Activated T-helper 2 cell treated with anti-CD3 and anti-CD28 coated beads, Interferon-gamma antibody, Interleukin-2, Interleukin-4, amounts not matched to agents 10 μg/mL and 5 μg/mL and 100 μg/mL, durations not matched to agents 14 hours and 24 hours and 36 hours (primary cell): ENCODE measurements around the gene RPL28. TPM values are rescaled to one million over a fixed set of nuclear protein-coding genes. Genes with fewer than 3 reads are reported as not detected.
"Not testable (repeated sequence)": the region's sequence is repeated elsewhere in the genome, so short reads cannot be mapped to it uniquely, and the experiment has no call there.

Source experiments
- DNase-seq: peaks from one replicate; pipeline ENCODE4 v3.0.0; 2021; ENCODE audit warnings: low spot score
- H3K27ac Mint-ChIP-seq: one replicate; pipeline ENCODE4 v1.8.0; 2021; ENCODE audit warnings: mixed read lengths
- H3K27me3 Mint-ChIP-seq: one replicate; pipeline ENCODE4 v1.8.0; 2021; ENCODE audit warnings: low read depth, mixed read lengths
- H3K36me3 Mint-ChIP-seq: one replicate; pipeline ENCODE4 v1.8.0; 2021; ENCODE audit warnings: low read depth, mixed read lengths
- H3K4me1 Mint-ChIP-seq: one replicate; pipeline ENCODE4 v1.8.0; 2021; ENCODE audit warnings: low read depth, mixed read lengths
- H3K4me3 Mint-ChIP-seq: one replicate; pipeline ENCODE4 v1.8.0; 2021; ENCODE audit warnings: low read depth, mild to moderate bottlenecking, moderate library complexity, mixed read lengths
- H3K9me3 Mint-ChIP-seq: one replicate; pipeline ENCODE4 v1.8.0; 2021; ENCODE audit warnings: mixed read lengths
- intact Hi-C: fragments of 100-400 bp; cut with micrococcal nuclease; formaldehyde crosslinking; loops from one replicate; pipeline ENCODE4 v1.15.1; 2023
- total RNA-seq: library from RNA; stranded (reverse); gene quantifications from 2 replicates; pipeline ENCODE4 v1.2.3, GENCODE V29; 2022

RPL28 gene
- total RNA-seq, 1 donor from 2014 or later, result 2,207 TPM

GRCh38 chr19:55400281-55401087 lies 14.8 kb downstream of the RPL28 start:
- DNase-seq, result no peak
- Mint-ChIP-seq H3K36me3 (peaks cover 44% of the 10 kb centered on the region), H3K4me3 (no peak overlapping the region), H3K27me3 (no peaks in the 10 kb centered on the region), H3K27ac (no peak overlapping the region), H3K4me1 (peaks cover 17% of the 10 kb centered on the region), H3K9me3 (no peaks in the 10 kb centered on the region)
- intact Hi-C loops, result no loop called here

DNA sequence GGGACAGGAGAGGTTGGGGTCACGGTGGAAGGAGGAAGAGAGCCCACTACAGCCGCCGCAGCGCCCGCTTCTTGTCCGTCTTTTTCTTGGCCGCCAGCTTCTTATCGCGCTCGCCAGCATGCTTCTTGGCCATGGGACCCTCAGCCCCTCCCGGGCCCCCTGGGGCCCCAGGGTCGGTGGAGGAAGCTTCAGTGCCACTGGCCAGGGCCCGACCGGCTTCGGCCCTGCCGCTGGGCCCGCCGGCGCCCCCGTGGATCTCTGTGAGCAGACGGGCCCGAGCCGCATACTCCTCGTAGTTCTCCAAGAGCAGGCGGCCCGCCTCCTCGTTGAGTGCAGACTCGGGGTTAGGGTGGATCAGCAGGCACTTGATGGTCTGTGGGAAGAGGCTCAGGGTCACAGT lies 15.7 kb downstream of the RPL28 start:
- H3K27ac Mint-ChIP-seq, H3K9me3 Mint-ChIP-seq, DNase-seq, H3K27me3 Mint-ChIP-seq, intact Hi-C loops, H3K4me3 Mint-ChIP-seq: not testable (repeated sequence)
- Mint-ChIP-seq H3K4me1 (peaks cover 26% of the 10 kb centered on the region), H3K36me3 (peaks cover 54% of the 10 kb centered on the region)

DNA sequence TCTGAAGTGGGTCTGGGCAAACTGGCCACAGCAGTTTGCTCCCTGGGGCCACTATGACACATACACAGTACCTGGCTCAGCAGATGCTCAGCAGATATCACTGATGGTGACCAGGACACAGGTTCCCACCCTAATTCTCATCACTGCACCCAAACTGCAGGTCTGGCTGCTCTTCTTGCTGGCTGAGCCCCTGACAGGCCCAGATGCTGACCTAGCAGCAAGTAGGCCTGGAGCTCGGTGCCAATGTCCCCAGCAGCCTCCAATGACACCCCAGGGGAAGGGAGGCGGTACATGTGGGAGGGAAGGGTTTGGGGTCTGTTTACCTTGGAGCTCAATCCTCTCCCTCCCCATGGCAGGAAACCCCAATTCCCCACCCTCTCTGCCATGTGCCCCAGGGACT lies 16.8 kb downstream of the RPL28 start:
- Mint-ChIP-seq H3K9me3 (no peaks in the 10 kb centered on the region), H3K4me3 (no peak overlapping the region), H3K27ac (no peak overlapping the region), H3K36me3 (peaks cover 63% of the 10 kb centered on the region), H3K4me1 (peaks cover 29% of the 10 kb centered on the region), H3K27me3 (no peaks in the 10 kb centered on the region)
- no peak for DNase-seq
- intact Hi-C loops, result no loop called here

- Mint-ChIP-seq H3K4me3 (peak overlapping the region; percentile 91), H3K4me1 (peaks cover 23% of the 10 kb centered on the region), H3K27ac (peak overlapping the region; percentile 65), H3K36me3 (peaks cover 70% of the 10 kb centered on the region), H3K9me3 (peaks cover 16% of the 10 kb centered on the region), H3K27me3 (no peaks in the 10 kb centered on the region)
- DNase-seq, result no peak
- intact Hi-C loops, result loop anchor here (2.0 kb wide), 1 partner anchor 21 kb away; the partner anchor contains the start of genes RPL28 and TMEM238
These were observed 19.9 kb downstream of the RPL28 start for GRCh38 chr19:55405638-55406037.

- Mint-ChIP-seq H3K9me3 (peaks cover 16% of the 10 kb centered on the region), H3K36me3 (peaks cover 64% of the 10 kb centered on the region), H3K4me3 (peak overlapping the region; percentile 91), H3K27ac (peak overlapping the region; percentile 81), H3K4me1 (peaks cover 23% of the 10 kb centered on the region), H3K27me3 (peaks cover 1% of the 10 kb centered on the region)
- no peak for DNase-seq
- intact Hi-C loops, result loop anchor here (2.0 kb wide), 1 partner anchor 21 kb away; the partner anchor contains the start of genes RPL28 and TMEM238
These were observed 20.5 kb downstream of the RPL28 start for GRCh38 chr19:55406091-55406825.

DNA sequence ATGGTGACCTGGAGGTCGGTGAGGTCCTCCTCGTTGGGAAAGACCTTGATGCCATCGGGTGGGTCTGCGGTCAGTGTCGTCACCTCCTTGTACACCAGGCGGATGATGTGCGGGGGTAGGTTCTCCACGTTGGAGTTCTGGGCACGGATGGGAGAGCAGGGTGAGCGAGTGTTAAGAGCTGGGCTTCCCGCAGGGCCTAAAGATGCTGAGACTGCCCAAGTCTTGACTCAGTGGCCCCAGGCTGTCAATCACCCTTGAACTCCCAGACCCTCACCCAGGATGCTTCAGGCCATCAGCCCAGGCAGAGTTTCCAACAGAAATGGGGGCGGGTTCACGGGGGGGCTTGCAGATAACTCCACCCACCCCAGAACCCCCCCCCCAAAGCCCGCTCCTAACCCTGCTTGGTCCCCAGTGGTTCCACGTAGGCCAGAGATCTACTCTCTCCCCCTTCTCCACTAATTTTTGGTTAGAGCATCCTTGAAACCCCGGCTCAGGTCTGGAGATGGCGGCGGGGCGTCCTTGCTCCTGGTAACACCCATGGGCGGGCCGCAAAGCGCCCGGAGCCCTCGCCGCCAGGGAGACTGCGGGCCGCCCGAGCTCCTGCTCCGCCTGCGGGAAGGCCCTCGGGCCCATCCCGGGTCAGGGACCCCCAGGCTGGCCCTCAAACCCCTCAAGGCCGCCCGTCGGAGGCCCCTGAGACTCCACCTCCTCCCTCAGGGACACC lies 21.3 kb downstream of the RPL28 start:
- Mint-ChIP-seq H3K4me3 (peak overlapping the region; percentile 91), H3K4me1 (peaks cover 23% of the 10 kb centered on the region), H3K27ac (peak overlapping the region; percentile 81), H3K9me3 (peaks cover 16% of the 10 kb centered on the region), H3K36me3 (peaks cover 60% of the 10 kb centered on the region), H3K27me3 (peaks cover 4% of the 10 kb centered on the region)
- intact Hi-C loops, result loop anchor here (2.0 kb wide), 1 partner anchor 22 kb away; the partner anchor contains the start of genes RPL28 and TMEM238
- DNase-seq, result no peak

DNA sequence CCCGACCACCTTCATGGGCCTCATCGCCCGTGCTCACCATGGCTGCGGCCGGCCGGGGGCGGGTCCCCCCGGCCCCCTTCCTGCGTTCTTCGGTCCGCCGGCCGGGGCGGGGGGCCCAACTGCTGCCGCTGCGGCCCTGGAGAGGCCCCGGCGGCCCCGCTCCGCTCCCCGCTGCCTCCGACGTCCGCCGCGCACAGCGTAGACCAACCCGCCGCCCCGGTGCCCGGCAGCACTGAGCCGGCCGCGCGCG lies 21.7 kb downstream of the RPL28 start, which contains the start of gene UBE2S:
TSS of gene UBE2S (minus strand) at position 239 of the 250 bp plus-strand sequence. CDS start at position 40, 199 bp downstream.
- Mint-ChIP-seq H3K4me3 (peak within 1 kb of the TSS; percentile 93), H3K27ac (peak within 1 kb of the TSS; percentile 97), H3K9me3 (peaks cover 16% of the 10 kb centered on the region), H3K36me3 (peaks cover 56% of the 10 kb centered on the region), H3K4me1 (peaks cover 23% of the 10 kb centered on the region)
- intact Hi-C loops, result loop anchor here (2.0 kb wide), 1 partner anchor 23 kb away; the partner anchor contains the start of genes RPL28 and TMEM238
- not testable (repeated sequence) for H3K27me3 Mint-ChIP-seq, DNase-seq

GRCh38 chr19:55407800-55408532 lies 22.2 kb downstream of the RPL28 start:
- intact Hi-C loops, result loop anchor here (1.0 to 2.0 kb wide), 4 partner anchors 23 to 149 kb away; partner anchors contain the start of genes ISOC2, KMT5C, PPP6R1 and RPL28
- H3K36me3 Mint-ChIP-seq, result peaks cover 51% of the 10 kb centered on the region
- DNase-seq, result peak; percentile 98
- peaks cover 22% of the 10 kb centered on the region for H3K4me1 Mint-ChIP-seq
- peaks cover 16% of the 10 kb centered on the region for H3K9me3 Mint-ChIP-seq
- H3K27me3 Mint-ChIP-seq, result peaks cover 4% of the 10 kb centered on the region
- peak overlapping the region; percentile 93 for H3K4me3 Mint-ChIP-seq
- H3K27ac Mint-ChIP-seq, result peak overlapping the region; percentile 97

DNA sequence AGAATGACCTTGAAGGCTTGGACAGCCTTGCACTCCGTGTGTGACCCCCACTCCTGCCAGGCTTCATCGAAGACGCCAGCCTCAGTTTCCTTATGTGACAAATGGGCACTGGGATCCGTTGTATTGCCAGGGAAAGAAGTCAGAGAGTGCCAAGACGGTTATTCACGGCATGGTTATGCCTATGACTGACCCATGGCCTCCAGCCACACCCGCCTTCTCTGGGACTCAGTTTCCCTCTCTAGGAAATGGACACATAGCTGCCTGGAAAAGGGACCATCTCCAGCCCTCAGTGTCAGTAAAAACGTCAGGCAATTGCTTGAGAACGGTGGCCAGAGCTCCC lies 22.8 kb downstream of the RPL28 start:
- H3K27ac Mint-ChIP-seq, result peak overlapping the region; percentile 97
- H3K27me3 Mint-ChIP-seq, result peaks cover 5% of the 10 kb centered on the region
- intact Hi-C loops, result loop anchor here (1.0 kb wide), 3 partner anchors 53 to 149 kb away; partner anchors contain the start of genes ISOC2, KMT5C and PPP6R1
- peak overlapping the region; percentile 93 for H3K4me3 Mint-ChIP-seq
- peaks cover 19% of the 10 kb centered on the region for H3K4me1 Mint-ChIP-seq
- peaks cover 16% of the 10 kb centered on the region for H3K9me3 Mint-ChIP-seq
- H3K36me3 Mint-ChIP-seq, result peaks cover 45% of the 10 kb centered on the region
- no peak for DNase-seq

GRCh38 chr19:55409179-55409578 lies 23.4 kb downstream of the RPL28 start:
- H3K4me3 Mint-ChIP-seq, H3K27me3 Mint-ChIP-seq, DNase-seq, intact Hi-C loops: not testable (repeated sequence)
- H3K36me3 Mint-ChIP-seq, result peaks cover 40% of the 10 kb centered on the region
- peaks cover 19% of the 10 kb centered on the region for H3K4me1 Mint-ChIP-seq
- H3K27ac Mint-ChIP-seq, result peak overlapping the region; percentile 97
- H3K9me3 Mint-ChIP-seq, result peaks cover 16% of the 10 kb centered on the region

GRCh38 chr19:55410168-55410567 lies 24.4 kb downstream of the RPL28 start:
- H3K4me3 Mint-ChIP-seq, result no peak overlapping the region

DNA sequence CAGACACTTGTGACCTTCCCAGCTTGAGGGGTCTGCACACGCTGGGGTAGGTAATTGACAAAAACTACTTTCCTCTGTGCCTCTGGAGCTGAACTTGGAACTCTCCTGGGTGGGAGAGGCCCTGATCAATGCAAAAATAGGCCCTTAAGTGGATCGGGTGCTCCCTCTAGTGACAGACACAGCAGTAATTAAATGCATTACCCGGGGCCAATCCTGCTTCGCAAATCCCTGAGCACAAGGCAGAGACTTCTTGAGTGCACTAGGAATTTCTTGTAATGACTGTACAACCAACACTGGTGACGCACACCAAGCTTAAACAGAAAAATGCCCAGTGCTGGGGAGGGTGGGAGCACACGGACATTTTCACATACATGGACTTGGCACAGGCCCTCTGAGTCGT lies 32.5 kb downstream of the RPL28 start:
- intact Hi-C loops, result loop anchor here (2.0 kb wide), 1 partner anchor 125 kb away; no protein-coding TSS in a partner anchor

More at GRCh38 chr19:55410168-55410567, 24.4 kb downstream of the RPL28 start:
- H3K4me1 Mint-ChIP-seq, result peaks cover 19% of the 10 kb centered on the region
- no peak for DNase-seq
- H3K27me3 Mint-ChIP-seq, result peaks cover 7% of the 10 kb centered on the region
- peaks cover 37% of the 10 kb centered on the region for H3K36me3 Mint-ChIP-seq
- no peak overlapping the region for H3K27ac Mint-ChIP-seq
- intact Hi-C loops, result no loop called here
- peaks cover 16% of the 10 kb centered on the region for H3K9me3 Mint-ChIP-seq

More for the DNA sequence above, 32.5 kb downstream of the RPL28 start:
- peak; percentile 26 for DNase-seq
- Mint-ChIP-seq H3K4me1 (peaks cover 9% of the 10 kb centered on the region), H3K9me3 (no peaks in the 10 kb centered on the region), H3K27me3 (peaks cover 10% of the 10 kb centered on the region), H3K4me3 (no peak overlapping the region), H3K36me3 (no peaks in the 10 kb centered on the region), H3K27ac (no peak overlapping the region)
